Measurements from ENCODE around the gene NUCB1. TPM values are rescaled to one million over a fixed set of nuclear protein-coding genes. Genes with fewer than 3 reads are reported as not detected.

NUCB1 gene
- polyA plus RNA-seq, 1 donor (not counting 4 experiments of a cell fraction or from before 2014, with no cell fraction given) = 44.3 TPM

DNA sequence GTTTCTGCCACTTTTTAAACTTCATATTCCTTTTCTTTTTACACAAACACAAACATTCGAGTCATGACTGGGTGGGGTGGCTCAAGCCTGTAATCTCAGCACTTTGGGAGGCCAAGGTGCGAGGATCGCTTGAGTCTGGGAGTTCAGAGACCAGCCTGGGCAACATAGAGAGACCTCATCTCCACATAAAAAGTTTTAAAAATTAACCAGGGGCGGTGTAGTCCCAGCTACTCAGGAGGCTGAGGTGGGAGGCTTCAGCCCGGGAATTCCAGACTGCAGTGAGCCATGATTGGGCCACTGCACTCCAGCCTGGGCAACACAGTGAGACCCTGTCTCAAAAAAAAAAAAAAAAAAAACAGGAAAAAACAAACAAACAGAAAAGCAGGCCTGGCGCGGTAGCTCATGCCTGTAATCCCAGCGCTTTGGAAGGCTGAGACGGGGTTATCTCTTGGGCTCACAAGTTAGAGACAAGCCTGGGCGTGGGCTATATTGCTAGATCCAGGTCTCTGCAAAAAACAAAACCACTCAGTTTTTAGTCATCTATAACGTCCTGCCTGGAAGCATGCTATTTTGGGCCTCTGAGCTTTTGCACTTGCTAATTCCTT, 54.0 kb downstream of the NUCB1 start:
- DNase-seq (ENCODE audit: low read depth, low spot score) (no peak), FAIRE-seq (no peak)
- Histone ChIP-seq H4K20me1 (ENCODE audit: control insufficient read depth, extremely low read depth, insufficient read depth, low read length) (no peaks in the 10 kb centered on the region), H3K4me1 (ENCODE audit: control insufficient read depth, extremely low read depth, insufficient read depth, low read length) (peaks cover 5% of the 10 kb centered on the region), H3K79me2 (ENCODE audit: control insufficient read depth, insufficient read depth, low read length) (peaks cover 19% of the 10 kb centered on the region), H3K4me3 (ENCODE audit: control insufficient read depth in 2 of 3, extremely low read depth in 1 of 3, insufficient read depth in 2 of 3, low read depth in 1 of 3, low read length in 3 of 3) (peak overlapping the region; percentile 15 to 89 (median 85)), H3K27me3 (ENCODE audit: control insufficient read depth, extremely low read depth, insufficient read depth, low read length) (no peaks in the 10 kb centered on the region), H2AFZ (ENCODE audit: control insufficient read depth, low read length) (peak overlapping the region; percentile 75), H3K36me3 (ENCODE audit: control insufficient read depth in 2 of 2, extremely low read depth in 1 of 2, insufficient read depth in 2 of 2, low read length in 2 of 2) (peaks cover 4 to 6% of the 10 kb centered on the region in 2 experiments), H3K27ac (ENCODE audit: control insufficient read depth, insufficient read depth, low read length) (peak overlapping the region; percentile 90), H3K4me2 (ENCODE audit: control insufficient read depth, extremely low read depth, insufficient read depth, low read depth, low read length) (peak overlapping the region; percentile 67), H3K9me1 (ENCODE audit: control insufficient read depth, extremely low read depth, insufficient read depth, low read length) (no peaks in the 10 kb centered on the region), H3K9me3 (ENCODE audit: control insufficient read depth, low read depth, low read length) (no peaks in the 10 kb centered on the region), H3K9ac (ENCODE audit: control insufficient read depth, extremely low read depth, insufficient read depth, low read length) (peak overlapping the region; percentile 97)
- no peak for TF ChIP-seq EZH2 (IDR thresholded peaks at IDR 0.05; ENCODE audit: low read length)
- TF ChIP-seq, protein P1, sequence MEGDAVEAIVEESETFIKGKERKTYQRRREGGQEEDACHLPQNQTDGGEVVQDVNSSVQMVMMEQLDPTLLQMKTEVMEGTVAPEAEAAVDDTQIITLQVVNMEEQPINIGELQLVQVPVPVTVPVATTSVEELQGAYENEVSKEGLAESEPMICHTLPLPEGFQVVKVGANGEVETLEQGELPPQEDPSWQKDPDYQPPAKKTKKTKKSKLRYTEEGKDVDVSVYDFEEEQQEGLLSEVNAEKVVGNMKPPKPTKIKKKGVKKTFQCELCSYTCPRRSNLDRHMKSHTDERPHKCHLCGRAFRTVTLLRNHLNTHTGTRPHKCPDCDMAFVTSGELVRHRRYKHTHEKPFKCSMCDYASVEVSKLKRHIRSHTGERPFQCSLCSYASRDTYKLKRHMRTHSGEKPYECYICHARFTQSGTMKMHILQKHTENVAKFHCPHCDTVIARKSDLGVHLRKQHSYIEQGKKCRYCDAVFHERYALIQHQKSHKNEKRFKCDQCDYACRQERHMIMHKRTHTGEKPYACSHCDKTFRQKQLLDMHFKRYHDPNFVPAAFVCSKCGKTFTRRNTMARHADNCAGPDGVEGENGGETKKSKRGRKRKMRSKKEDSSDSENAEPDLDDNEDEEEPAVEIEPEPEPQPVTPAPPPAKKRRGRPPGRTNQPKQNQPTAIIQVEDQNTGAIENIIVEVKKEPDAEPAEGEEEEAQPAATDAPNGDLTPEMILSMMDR (optimal IDR thresholded peaks at IDR 0.05 in 1 of 3, IDR thresholded peaks at IDR 0.05 in 1 of 3, conservative IDR thresholded peaks at IDR 0.05 in 1 of 3; ENCODE audit: extremely low read depth in 1 of 3, insufficient read depth in 2 of 3, low read length in 3 of 3) = no peak
- dilution Hi-C loops (cut with MboI; ENCODE audit: extremely low pct_ligation_motif_present, low sequenced_read_pairs) = no loop called here

DNA sequence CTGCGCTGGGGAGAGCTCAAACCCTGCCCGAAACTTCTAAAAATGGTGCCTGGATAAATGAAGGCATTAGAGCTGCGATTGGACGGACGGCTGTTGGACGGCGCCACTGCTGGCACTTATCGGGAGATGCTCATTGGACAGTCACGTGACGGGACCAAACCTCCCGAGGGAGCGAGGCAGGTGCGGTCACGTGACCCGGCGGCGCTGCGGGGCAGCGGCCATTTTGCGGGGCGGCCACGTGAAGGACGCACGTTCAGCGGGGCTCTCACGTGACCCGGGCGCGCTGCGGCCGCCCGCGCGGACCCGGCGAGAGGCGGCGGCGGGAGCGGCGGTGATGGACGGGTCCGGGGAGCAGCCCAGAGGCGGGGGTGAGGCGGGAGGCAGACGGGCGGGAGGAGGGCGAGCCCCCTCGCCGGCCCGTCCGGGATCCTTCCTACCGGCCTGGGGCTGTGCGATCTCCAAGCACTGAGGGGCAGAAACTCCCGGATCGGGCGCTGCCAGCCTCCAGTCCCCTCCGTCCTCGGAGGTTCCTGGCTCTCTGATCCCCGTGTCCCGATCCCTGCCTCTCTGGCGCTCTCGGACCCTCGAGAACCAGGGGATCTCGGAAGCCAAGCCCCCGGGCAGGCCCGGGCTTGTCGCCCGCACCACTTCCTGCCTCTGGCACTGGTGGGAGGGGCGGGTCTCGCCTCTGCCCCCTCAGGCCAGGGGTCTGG, 54.6 kb downstream of the NUCB1 start, which contains the start of gene BAX:
Gene BAX (plus strand): TSS at position 281 of the 713 bp plus-strand sequence. CDS start 54 bp downstream, at position 335.
- dilution Hi-C loops (cut with MboI; ENCODE audit: extremely low pct_ligation_motif_present, low sequenced_read_pairs) = no loop called here
- Histone ChIP-seq H3K4me2 (ENCODE audit: control insufficient read depth, extremely low read depth, insufficient read depth, low read depth, low read length) (peak within 1 kb of the TSS; percentile 90), H3K4me3 (ENCODE audit: control insufficient read depth in 2 of 3, extremely low read depth in 1 of 3, insufficient read depth in 2 of 3, low read depth in 1 of 3, low read length in 3 of 3) (peak within 1 kb of the TSS; percentile 85 to 89 (median 85)), H3K9me1 (ENCODE audit: control insufficient read depth, extremely low read depth, insufficient read depth, low read length) (no peaks in the 10 kb centered on the region), H3K27ac (ENCODE audit: control insufficient read depth, insufficient read depth, low read length) (peak within 1 kb of the TSS; percentile 90), H3K9me3 (ENCODE audit: control insufficient read depth, low read depth, low read length) (no peaks in the 10 kb centered on the region), H3K36me3 (ENCODE audit: control insufficient read depth in 2 of 2, extremely low read depth in 1 of 2, insufficient read depth in 2 of 2, low read length in 2 of 2) (peaks cover 4 to 6% of the 10 kb centered on the region in 2 experiments), H3K27me3 (ENCODE audit: control insufficient read depth, extremely low read depth, insufficient read depth, low read length) (no peaks in the 10 kb centered on the region), H3K9ac (ENCODE audit: control insufficient read depth, extremely low read depth, insufficient read depth, low read length) (peak within 1 kb of the TSS; percentile 97), H3K79me2 (ENCODE audit: control insufficient read depth, insufficient read depth, low read length) (peaks cover 19% of the 10 kb centered on the region), H3K4me1 (ENCODE audit: control insufficient read depth, extremely low read depth, insufficient read depth, low read length) (peaks cover 5% of the 10 kb centered on the region), H4K20me1 (ENCODE audit: control insufficient read depth, extremely low read depth, insufficient read depth, low read length) (no peaks in the 10 kb centered on the region), H2AFZ (ENCODE audit: control insufficient read depth, low read length) (peak within 1 kb of the TSS; percentile 75)
- FAIRE-seq (no peak), DNase-seq (ENCODE audit: low read depth, low spot score) (no peak)
- no peak for TF ChIP-seq EZH2 (IDR thresholded peaks at IDR 0.05; ENCODE audit: low read length)
- TF ChIP-seq, protein P1 (optimal IDR thresholded peaks at IDR 0.05 in 1 of 3, IDR thresholded peaks at IDR 0.05 in 1 of 3, conservative IDR thresholded peaks at IDR 0.05 in 1 of 3; ENCODE audit: extremely low read depth in 1 of 3, insufficient read depth in 2 of 3, low read length in 3 of 3) = peak in 1 of 3 experiments; percentile 41

All from keratinocyte (primary cell).